ENCODE measurements around the gene ADAR. TPM values are rescaled to one million over a fixed set of nuclear protein-coding genes. Genes with fewer than 3 reads are reported as not detected.

Gene ADAR
- total and polyA plus RNA-seq, 2 donors (not counting 3 experiments of a cell fraction or from before 2014, with no cell fraction given) = 88.2 to 141 TPM

DNA sequence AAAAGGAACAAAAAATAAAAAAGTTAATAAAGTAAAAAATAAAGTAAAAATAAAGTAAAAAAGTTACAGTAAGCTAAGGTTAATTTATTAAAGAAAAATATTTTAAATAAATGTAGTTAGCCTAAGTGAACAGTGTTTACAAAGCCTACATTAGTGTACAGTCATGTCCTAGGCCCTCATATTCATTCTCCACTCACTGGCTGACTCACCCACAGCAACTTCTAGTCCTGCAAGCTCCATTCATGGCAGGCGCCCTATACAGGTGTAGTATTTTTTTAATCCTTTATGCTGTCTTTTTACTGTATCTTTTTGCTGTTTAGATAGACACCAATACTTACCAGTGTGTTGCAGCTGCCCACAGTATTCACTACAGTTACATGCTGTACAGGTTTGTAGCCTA, 12.4 kb downstream of the ADAR start:
- CTCF ChIA-PET = interaction anchor here (0.6 to 1.8 kb wide), 4 partner anchors 10 to 355 kb away, joined by 3 to 4 read pairs (median 3); no protein-coding TSS in a partner anchor
- POLR2A ChIA-PET = interaction anchor here (0.6 kb wide), 2 partner anchors 15 to 868 kb away, joined by 5 to 11 read pairs; partner anchors contain the start of gene INTS3
- FAIRE-seq = no peak
- dilution Hi-C loops (cut with MboI; ENCODE audit: extremely low pct_ligation_motif_present, low sequenced_read_pairs) (no loop called here), intact Hi-C loops (cut with micrococcal nuclease) (no loop called here)
- peaks cover 3% of the 10 kb centered on the region for H3K4me1 ChIP-seq (ENCODE audit: control insufficient read depth, extremely low read depth, insufficient read depth, low read length)
- no peak overlapping the region for H3K27ac ChIP-seq (ENCODE audit: insufficient read depth, low read depth, low read length)
- H3K36me3 ChIP-seq (ENCODE audit: control insufficient read depth in 2 of 2, extremely low read depth in 1 of 2, insufficient read depth in 2 of 2, low read length in 2 of 2) = peaks cover 34 to 47% of the 10 kb centered on the region in 2 experiments
- H3K4me3 ChIP-seq (replicated peaks in 1 of 3; ENCODE audit: insufficient read depth in 1 of 3, low read depth in 1 of 3, low read length in 3 of 3) = no peak overlapping the region
- no peak overlapping the region for H2AFZ ChIP-seq (ENCODE audit: low read depth, low read length)
- H3K79me2 ChIP-seq (ENCODE audit: control insufficient read depth, insufficient read depth, low read length) = peaks cover 14% of the 10 kb centered on the region
- no peak for TF ChIP-seq GATA2 (IDR thresholded peaks at IDR 0.05; ENCODE audit: insufficient read depth, insufficient read length, low read depth, low read length)
- TF ChIP-seq POLR2AphosphoS5 (IDR thresholded peaks at IDR 0.05; ENCODE audit: insufficient read depth, low read depth, low read length) = no peak
- no peak for TF ChIP-seq EZH2 (IDR thresholded peaks at IDR 0.05; ENCODE audit: borderline replicate concordance, low read depth, low read length, severe bottlenecking)
- TF ChIP-seq JUN (IDR thresholded peaks at IDR 0.05; ENCODE audit: borderline replicate concordance, insufficient read depth, insufficient read length, low read depth) = no peak
- no peak for TF ChIP-seq CTCF (IDR thresholded peaks at IDR 0.05; ENCODE audit: extremely low read depth in 1 of 2, insufficient read depth in 1 of 2, low read depth in 1 of 2, low read length in 2 of 2)
- TF ChIP-seq POLR2A (IDR thresholded peaks at IDR 0.05; ENCODE audit: low read depth, low read length) = no peak
- no peak for TF ChIP-seq FOS (IDR thresholded peaks at IDR 0.05; ENCODE audit: borderline replicate concordance, insufficient read depth, low read length)
- TF ChIP-seq MYC (IDR thresholded peaks at IDR 0.05; ENCODE audit: low read depth, low read length) = no peak
- TF ChIP-seq MAX (IDR thresholded peaks at IDR 0.05; ENCODE audit: insufficient read depth, insufficient read length) = no peak
- H3K27me3 ChIP-seq (ENCODE audit: control insufficient read depth in 2 of 2, insufficient read depth in 2 of 2, low read length in 2 of 2) = no peaks in the 10 kb centered on the region
- no peaks in the 10 kb centered on the region for H3K9me3 ChIP-seq (replicated peaks; ENCODE audit: control insufficient read depth, insufficient read depth, low read length)
- H3K9me1 ChIP-seq (replicated peaks; ENCODE audit: control insufficient read depth, extremely low read depth, insufficient read depth, low read length) = no peaks in the 10 kb centered on the region
- no peaks in the 10 kb centered on the region for H4K20me1 ChIP-seq (replicated peaks; ENCODE audit: control insufficient read depth, extremely low read depth, insufficient read depth, low read length)
- no peak overlapping the region for H3K4me2 ChIP-seq (ENCODE audit: insufficient read depth, low read length)
- BruUV-seq (replicated peaks) = no TSS peak
- H3K9ac ChIP-seq (replicated peaks; ENCODE audit: extremely low read depth, insufficient read depth, low read length) = no peak overlapping the region
- DNase-seq (ENCODE audit: low read depth, low spot score) = no peak

All from endothelial cell of umbilical vein (primary cell).